Endodermal cell (in vitro differentiated cells): ENCODE data around the gene MAP7D3. TPM values are rescaled to one million over a fixed set of nuclear protein-coding genes. Genes with fewer than 3 reads are reported as not detected.

Source experiments
- DNase-seq: peaks from one replicate; pipeline ENCODE4 v3.0.0-alpha.2; 2017
- H3K27ac ChIP-seq: 2 replicates; pipeline ENCODE4 v1.5.1; 2013; ENCODE audit warnings: mild to moderate bottlenecking, low read depth, low read length, moderate library complexity
- H3K27me3 ChIP-seq: 2 replicates; pipeline ENCODE4 v1.6.1; 2013; ENCODE audit warnings: mild to moderate bottlenecking, low read length, moderate library complexity; ENCODE audit not compliant: insufficient read depth, control insufficient read depth, poor library complexity, severe bottlenecking
- H3K36me3 ChIP-seq: 2 replicates; pipeline ENCODE4 v1.7.0; 2013; ENCODE audit warnings: mild to moderate bottlenecking, low read length, moderate library complexity; ENCODE audit not compliant: control insufficient read depth, insufficient read depth
- H3K4me1 ChIP-seq: one replicate; pipeline ENCODE4 v1.7.0; 2013; ENCODE audit warnings: low read length; ENCODE audit not compliant: control insufficient read depth, insufficient read depth
- H3K4me3 ChIP-seq: 2 replicates; pipeline ENCODE4 v1.5.1; 2013; ENCODE audit warnings: mild to moderate bottlenecking, low read length, moderate library complexity
- H3K9ac ChIP-seq: 2 replicates; pipeline ENCODE4 v1.6.1; 2013; ENCODE audit warnings: mild to moderate bottlenecking, low read length, moderate library complexity; ENCODE audit not compliant: poor library complexity, severe bottlenecking; ENCODE audit errors: extremely low read depth
- H3K9me3 ChIP-seq: 2 replicates; pipeline ENCODE4 v1.6.1; 2013; ENCODE audit warnings: mild to moderate bottlenecking, low read length, moderate library complexity; ENCODE audit not compliant: control insufficient read depth
- H3K27ac Mint-ChIP-seq: 2 replicates; pipeline ENCODE4 v1.8.0; 2020; ENCODE audit warnings: mixed read lengths
- H3K27me3 Mint-ChIP-seq: 2 replicates; pipeline ENCODE4 v1.8.0; 2021; ENCODE audit warnings: mild to moderate bottlenecking, mixed read lengths; ENCODE audit not compliant: insufficient read depth
- H3K36me3 Mint-ChIP-seq: 2 replicates; pipeline ENCODE4 v1.8.0; 2020; ENCODE audit warnings: low read depth, mixed read lengths
- H3K4me1 Mint-ChIP-seq: 2 replicates; pipeline ENCODE4 v1.8.0; 2020; ENCODE audit warnings: mixed read lengths
- H3K4me3 Mint-ChIP-seq: 2 replicates; pipeline ENCODE4 v1.8.0; 2020; ENCODE audit warnings: mild to moderate bottlenecking, moderate library complexity, mixed read lengths
- H3K9me3 Mint-ChIP-seq: 2 replicates; pipeline ENCODE4 v1.8.0; 2020; ENCODE audit warnings: mild to moderate bottlenecking, mixed read lengths
- CTCF ChIP-seq: fragments of 200-600 bp; sonication (generic); conservative IDR thresholded peaks from 2 replicates; pipeline ENCODE4 v1.5.0; 2021; ENCODE audit warnings: antibody characterized with exemption, mild to moderate bottlenecking
- WGBS, 2 experiments: methylation state at CpG; one replicate each; pipeline versions ENCODE4 v1.1.5 to v1.1.7; 2013; ENCODE audit warnings: missing lambda C conversion rate in 2 of 2, mixed read lengths in 1 of 2; ENCODE audit not compliant: insufficient coverage in 1 of 2, insufficient read length in 1 of 2; 5-methylcytosine and 5-hydroxymethylcytosine counted together
- total RNA-seq, 2 donors: library from RNA; stranded (reverse); fragmentation: NEBNext Ultra II Directional in 1 of 2; extraction: Animal tissue kit (Norgen Biotek cat#: 25700) in 1 of 2; gene quantifications; 2 replicates in 1 of 2; 3 replicates in 1 of 2; pipeline ENCODE4 v1.2.1, GENCODE V29; 2021

Gene MAP7D3
- total RNA-seq, 2 donors from 2014 or later = 12.3 to 14.2 TPM

- Mint-ChIP-seq H3K4me1 (no peaks in the 10 kb centered on the region), H3K27ac (no peak overlapping the region), H3K4me3 (no peak overlapping the region), H3K9me3 (peaks cover 45% of the 10 kb centered on the region), H3K27me3 (no peaks in the 10 kb centered on the region), H3K36me3 (no peaks in the 10 kb centered on the region)
- Histone ChIP-seq H3K4me3 (no peak overlapping the region), H3K27ac (no peak overlapping the region), H3K4me1 (no peaks in the 10 kb centered on the region), H3K36me3 (no peaks in the 10 kb centered on the region), H3K27me3 (no peaks in the 10 kb centered on the region), H3K9ac (no peak overlapping the region), H3K9me3 (no peaks in the 10 kb centered on the region)
- WGBS, 2 experiments = 100% methylated on average over 1 of the region's 1 CpG; no CpG with 5 or more reads in 1 of the 2 experiments
- no peak for TF ChIP-seq CTCF
- no peak for DNase-seq
These were observed 22.8 kb upstream of the MAP7D3 start for GRCh38 chrX:136273986-136274385.

- Histone ChIP-seq H3K4me3 (no peak overlapping the region), H3K9ac (no peak overlapping the region), H3K27me3 (no peaks in the 10 kb centered on the region), H3K9me3 (no peaks in the 10 kb centered on the region), H3K27ac (no peak overlapping the region), H3K36me3 (no peaks in the 10 kb centered on the region), H3K4me1 (no peaks in the 10 kb centered on the region)
- H3K27ac Mint-ChIP-seq = no peak overlapping the region
- DNase-seq = no peak
- peaks cover 41% of the 10 kb centered on the region for H3K9me3 Mint-ChIP-seq
- TF ChIP-seq CTCF = peak; percentile 39
- 25% methylated on average over 1 of the region's 1 CpG; no CpG with 5 or more reads in 1 of the 2 experiments for WGBS, 2 experiments
- H3K4me3 Mint-ChIP-seq = no peak overlapping the region
- no peaks in the 10 kb centered on the region for H3K36me3 Mint-ChIP-seq
- no peaks in the 10 kb centered on the region for H3K27me3 Mint-ChIP-seq
- no peaks in the 10 kb centered on the region for H3K4me1 Mint-ChIP-seq
These were observed 21.1 kb upstream of the MAP7D3 start for GRCh38 chrX:136272325-136272724.

- WGBS, 2 experiments = 100% methylated on average over 1 of the region's 1 CpG; no CpG with 5 or more reads in 1 of the 2 experiments
- Mint-ChIP-seq H3K4me3 (no peak overlapping the region), H3K36me3 (no peaks in the 10 kb centered on the region), H3K27me3 (no peaks in the 10 kb centered on the region), H3K9me3 (peaks cover 35% of the 10 kb centered on the region), H3K4me1 (no peaks in the 10 kb centered on the region), H3K27ac (no peak overlapping the region)
- H3K27ac ChIP-seq = no peak overlapping the region
- no peaks in the 10 kb centered on the region for H3K27me3 ChIP-seq
- DNase-seq = no peak
- no peak overlapping the region for H3K4me3 ChIP-seq
- no peaks in the 10 kb centered on the region for H3K9me3 ChIP-seq
- H3K9ac ChIP-seq = no peak overlapping the region
- H3K36me3 ChIP-seq = no peaks in the 10 kb centered on the region
- TF ChIP-seq CTCF = no peak
- no peaks in the 10 kb centered on the region for H3K4me1 ChIP-seq
These were observed 20.1 kb upstream of the MAP7D3 start for GRCh38 chrX:136271300-136271699.
